GM21526 (cell line): Measurements from ENCODE around the gene GPR55.

Source experiments
- ATAC-seq: cut with Tn5 transposase; IDR thresholded peaks from one replicate; pipeline ENCODE4 v1.9.1; 2021; ENCODE audit warnings: moderate library complexity; ENCODE audit not compliant: unreplicated experiment, low FRiP score

GPR55 gene

GRCh38 chr2:230952226-230952956 is 27.3 kb upstream of the GPR55 start:
- ATAC-seq = no peak

- no peak for ATAC-seq
Observed at GRCh38 chr2:230951396-230951795, 26.4 kb upstream of the GPR55 start.

GRCh38 chr2:230950874-230951339 is 25.9 kb upstream of the GPR55 start:
- ATAC-seq = no peak

- peak; percentile 58 for ATAC-seq
Observed at GRCh38 chr2:230949966-230950873, 25.2 kb upstream of the GPR55 start.

- ATAC-seq = peak; percentile 31
Observed at GRCh38 chr2:230947908-230948365, 22.9 kb upstream of the GPR55 start.

GRCh38 chr2:230947235-230947576 is 22.2 kb upstream of the GPR55 start:
- ATAC-seq = no peak

GRCh38 chr2:230946429-230947234 is 21.6 kb upstream of the GPR55 start:
- no peak for ATAC-seq

- no peak for ATAC-seq
Observed at GRCh38 chr2:230944757-230945372, 19.8 kb upstream of the GPR55 start.

- ATAC-seq = no peak
Observed at GRCh38 chr2:230944123-230944653, 19.1 kb upstream of the GPR55 start.

GRCh38 chr2:230942920-230943896 is 18.2 kb upstream of the GPR55 start:
- peak; percentile 63 for ATAC-seq

GRCh38 chr2:230942371-230942770 is 17.3 kb upstream of the GPR55 start:
- no peak for ATAC-seq

- no peak for ATAC-seq
Observed at GRCh38 chr2:230941202-230942180, 16.4 kb upstream of the GPR55 start.

- ATAC-seq = no peak
Observed at GRCh38 chr2:230940471-230940815, 15.4 kb upstream of the GPR55 start.

GRCh38 chr2:230939691-230940470 is 14.8 kb upstream of the GPR55 start:
- ATAC-seq = no peak

GRCh38 chr2:230939066-230939591 is 14.1 kb upstream of the GPR55 start:
- no peak for ATAC-seq

GRCh38 chr2:230938516-230939065 is 13.5 kb upstream of the GPR55 start:
- no peak for ATAC-seq

GRCh38 chr2:230938098-230938497 is 13.1 kb upstream of the GPR55 start:
- ATAC-seq = no peak
